A673 (cell line): ENCODE measurements around the gene RRAS2. TPM values are rescaled to one million over a fixed set of nuclear protein-coding genes. Genes with fewer than 3 reads are reported as not detected.
"Not testable (repeated sequence)": the region's sequence is repeated elsewhere in the genome, so short reads cannot be mapped to it uniquely, and the experiment has no call there.

Source experiments
- BruUV-seq: library from RNA; stranded (reverse); fragments of 400-500 nt; replicated peaks from 2 replicates; lab custom pipeline; 2021; lab: Mats Ljungman, UMichigan
- CTCF ChIA-PET: fragments of 300-600 bp; sonication (Branson Sonifier 250); formaldehyde crosslinking; loops from one replicate; lab custom pipeline; 2022; ENCODE audit warnings: antibody characterized with exemption; lab: Charles Lee
- POLR2A ChIA-PET: fragments of 300-600 bp; sonication (Branson Sonifier 250); formaldehyde crosslinking; loops from one replicate; lab custom pipeline; 2022; ENCODE audit warnings: antibody characterized with exemption; ENCODE audit not compliant: low non-redundant PET; lab: Charles Lee
- DNase-seq: peaks from one replicate; pipeline ENCODE4 v3.0.0-alpha.2; 2015; ENCODE audit warnings: low spot score
- H3K27ac ChIP-seq: fragments of 200-600 bp; sonication (generic); 2 replicates; pipeline ENCODE4 v1.5.1; 2016; ENCODE audit warnings: mixed run types, low read depth, mild to moderate bottlenecking, mixed read lengths, antibody characterized with exemption, low read length; ENCODE audit not compliant: poor library complexity, severe bottlenecking
- H3K27me3 ChIP-seq: fragments of 200-600 bp; sonication (generic); replicated peaks from 2 replicates; pipeline ENCODE4 v1.6.1; 2017; ENCODE audit warnings: mixed run types, low read depth, mild to moderate bottlenecking, mixed read lengths, antibody characterized with exemption, low read length; ENCODE audit not compliant: insufficient read depth, poor library complexity
- H3K36me3 ChIP-seq: fragments of 200-600 bp; sonication (generic); 2 replicates; pipeline ENCODE4 v1.6.1; 2016; ENCODE audit warnings: mixed run types, mild to moderate bottlenecking, mixed read lengths, antibody characterized with exemption, low read length; ENCODE audit not compliant: insufficient read depth, poor library complexity, severe bottlenecking
- H3K4me1 ChIP-seq: fragments of 200-600 bp; sonication (generic); 2 replicates; pipeline ENCODE4 v1.6.1; 2017; ENCODE audit warnings: mixed run types, mild to moderate bottlenecking, mixed read lengths, antibody characterized with exemption, low read length; ENCODE audit not compliant: insufficient read depth, poor library complexity, severe bottlenecking
- H3K4me3 ChIP-seq: fragments of 200-600 bp; sonication (generic); 2 replicates; pipeline ENCODE4 v1.5.1; 2016; ENCODE audit warnings: low read depth, mixed run types, mild to moderate bottlenecking, mixed read lengths, low read length; ENCODE audit not compliant: poor library complexity, severe bottlenecking
- H3K9me3 ChIP-seq: fragments of 200-600 bp; sonication (generic); 2 replicates; pipeline ENCODE4 v1.6.1; 2016; ENCODE audit warnings: mixed run types, low read depth, mild to moderate bottlenecking, mixed read lengths, antibody characterized with exemption, low read length; ENCODE audit not compliant: poor library complexity, severe bottlenecking
- CTCF ChIP-seq: fragments of 300-800, 200-600 bp; sonication (generic); conservative IDR thresholded peaks from 2 replicates; pipeline ENCODE4 v1.5.1; 2017; ENCODE audit warnings: low read depth, mild to moderate bottlenecking, antibody characterized with exemption, low read length, moderate library complexity, mixed read lengths
- EZH2 ChIP-seq: fragments of 200-600 bp; sonication (generic); IDR thresholded peaks from 2 replicates; pipeline ENCODE4 v1.6.1; 2017; ENCODE audit warnings: borderline replicate concordance, low read depth, mild to moderate bottlenecking, mixed read lengths, antibody characterized with exemption, low read length; ENCODE audit not compliant: poor library complexity, severe bottlenecking
- intact Hi-C: fragments of 100-400 bp; cut with micrococcal nuclease; formaldehyde crosslinking; loops from one replicate; pipeline ENCODE4 v1.10.0; 2022; ENCODE audit not compliant: unreplicated experiment
- total RNA-seq: library from RNA; stranded (reverse); gene quantifications from 2 replicates; pipeline ENCODE4 v1.2.3, GENCODE V29; 2021

The RRAS2 gene
- total RNA-seq, 1 experiment from 2014 or later = 23.3 TPM

- no peaks in the 10 kb centered on the region for H3K27me3 ChIP-seq
- H3K27ac ChIP-seq = no peak overlapping the region
- no peaks in the 10 kb centered on the region for H3K9me3 ChIP-seq
- TF ChIP-seq CTCF (no peak), EZH2 (no peak)
- H3K4me3 ChIP-seq = peak overlapping the region; percentile 78
- H3K4me1 ChIP-seq = peaks cover 7% of the 10 kb centered on the region
- ChIA-PET POLR2A (no interaction called here), CTCF (no interaction called here)
- intact Hi-C loops = no loop called here
- no peaks in the 10 kb centered on the region for H3K36me3 ChIP-seq
- no TSS peak for BruUV-seq
- peak; percentile 46 for DNase-seq
These were observed 583 bp upstream of the RRAS2 start for GRCh38 chr11:14359501-14360031.

- H3K9me3 ChIP-seq = no peaks in the 10 kb centered on the region
- H3K4me3 ChIP-seq = peak overlapping the region; percentile 78
- no peaks in the 10 kb centered on the region for H3K36me3 ChIP-seq
- no peaks in the 10 kb centered on the region for H3K27me3 ChIP-seq
- POLR2A ChIA-PET = no interaction called here
- intact Hi-C loops = no loop called here
- H3K27ac ChIP-seq = peak overlapping the region; percentile 71
- peak; percentile 64 for DNase-seq
- peaks cover 7% of the 10 kb centered on the region for H3K4me1 ChIP-seq
- TF ChIP-seq EZH2 (no peak), CTCF (no peak)
- BruUV-seq = no TSS peak
- CTCF ChIA-PET = no interaction called here
These were observed 878 bp downstream of the RRAS2 start for GRCh38 chr11:14357881-14358728.

- no peaks in the 10 kb centered on the region for H3K9me3 ChIP-seq
- no peaks in the 10 kb centered on the region for H3K27me3 ChIP-seq
- DNase-seq = no peak
- no peak overlapping the region for H3K27ac ChIP-seq
- intact Hi-C loops = no loop called here
- no peaks in the 10 kb centered on the region for H3K36me3 ChIP-seq
- ChIA-PET CTCF (interaction anchor here (0.6 kb wide), 1 partner anchor 31 kb away, joined by 7 read pairs; no protein-coding TSS in a partner anchor), POLR2A (no interaction called here)
- no peak for TF ChIP-seq EZH2
- H3K4me3 ChIP-seq = no peak overlapping the region
- BruUV-seq = no TSS peak
- H3K4me1 ChIP-seq = peaks cover 7% of the 10 kb centered on the region
These were observed 2.6 kb downstream of the RRAS2 start for GRCh38 chr11:14356342-14356741.

- H3K27ac ChIP-seq, DNase-seq, H3K36me3 ChIP-seq, intact Hi-C loops, POLR2A ChIA-PET, H3K27me3 ChIP-seq, BruUV-seq, H3K9me3 ChIP-seq, H3K4me3 ChIP-seq, CTCF ChIA-PET: not testable (repeated sequence)
- peaks cover 14% of the 10 kb centered on the region for H3K4me1 ChIP-seq
These were observed 4.4 kb downstream of the RRAS2 start for GRCh38 chr11:14354604-14355003.
